ENCODE results near the gene MED12L. TPM values are rescaled to one million over a fixed set of nuclear protein-coding genes. Genes with fewer than 3 reads are reported as not detected.

The MED12L gene
- total and polyA plus RNA-seq, 10 of the 15 experiments (the other 5 are each of a cell fraction or from before 2014, with no cell fraction given): 0.01 to 0.06 (median 0.03) TPM; not detected in 2

DNA sequence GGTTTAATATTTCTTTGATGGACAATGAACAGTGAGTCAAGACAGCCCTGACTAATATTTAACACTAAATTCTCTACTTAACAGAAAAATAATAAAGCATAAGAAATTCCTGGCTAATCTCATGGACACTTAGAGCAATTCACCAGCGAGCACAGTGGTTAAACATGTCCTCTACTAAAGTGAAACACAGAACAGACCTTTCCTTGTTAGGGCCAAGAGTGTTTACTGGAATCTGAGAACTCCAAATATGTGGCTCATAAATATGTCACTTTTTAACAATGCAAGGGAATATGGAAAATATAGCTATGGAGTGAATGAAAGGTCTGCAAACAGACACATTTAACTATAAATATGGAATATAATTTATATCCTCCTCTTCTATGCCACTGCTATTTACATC is 394.0 kb downstream of the MED12L start:
- intact Hi-C loops (cut with micrococcal nuclease; ENCODE audit: unreplicated experiment): no loop called here
- POLR2A ChIA-PET: no interaction called here
- FAIRE-seq (no peak), ATAC-seq (no peak), DNase-seq (ENCODE audit: low read depth, low spot score) (no peak)
- Histone ChIP-seq H4K20me1 (ENCODE audit: control insufficient read depth, insufficient read depth) (no peaks in the 10 kb centered on the region), H3K36me3 (ENCODE audit: control insufficient read depth in 2 of 2, insufficient read depth in 2 of 2, low read length in 1 of 2) (no peaks in the 10 kb centered on the region), H3K79me2 (ENCODE audit: control insufficient read depth, insufficient read depth, low read length) (no peaks in the 10 kb centered on the region), H3K4me3 (no peak overlapping the region), H3K4me1 (ENCODE audit: control insufficient read depth, insufficient read depth, low read length) (no peaks in the 10 kb centered on the region), H3K9ac (ENCODE audit: control insufficient read depth, insufficient read depth, low read length) (no peak overlapping the region), H2AFZ (ENCODE audit: control insufficient read depth, low read depth, low read length) (no peak overlapping the region), H3K9me3 (replicated peaks; ENCODE audit: control insufficient read depth, insufficient read depth, low read length) (no peaks in the 10 kb centered on the region), H3K4me2 (ENCODE audit: control insufficient read depth, insufficient read depth) (no peak overlapping the region), H3K27me3 (replicated peaks in 1 of 2; ENCODE audit: control insufficient read depth in 2 of 2, insufficient read depth in 2 of 2, low read length in 1 of 2) (no peaks in the 10 kb centered on the region; a peak in 2 of 4 replicates), H3K27ac (ENCODE audit: control insufficient read depth, insufficient read depth) (no peak overlapping the region)
- RAD21 ChIA-PET (ENCODE audit: unreplicated experiment): no interaction called here
- TF ChIP-seq, protein P1, sequence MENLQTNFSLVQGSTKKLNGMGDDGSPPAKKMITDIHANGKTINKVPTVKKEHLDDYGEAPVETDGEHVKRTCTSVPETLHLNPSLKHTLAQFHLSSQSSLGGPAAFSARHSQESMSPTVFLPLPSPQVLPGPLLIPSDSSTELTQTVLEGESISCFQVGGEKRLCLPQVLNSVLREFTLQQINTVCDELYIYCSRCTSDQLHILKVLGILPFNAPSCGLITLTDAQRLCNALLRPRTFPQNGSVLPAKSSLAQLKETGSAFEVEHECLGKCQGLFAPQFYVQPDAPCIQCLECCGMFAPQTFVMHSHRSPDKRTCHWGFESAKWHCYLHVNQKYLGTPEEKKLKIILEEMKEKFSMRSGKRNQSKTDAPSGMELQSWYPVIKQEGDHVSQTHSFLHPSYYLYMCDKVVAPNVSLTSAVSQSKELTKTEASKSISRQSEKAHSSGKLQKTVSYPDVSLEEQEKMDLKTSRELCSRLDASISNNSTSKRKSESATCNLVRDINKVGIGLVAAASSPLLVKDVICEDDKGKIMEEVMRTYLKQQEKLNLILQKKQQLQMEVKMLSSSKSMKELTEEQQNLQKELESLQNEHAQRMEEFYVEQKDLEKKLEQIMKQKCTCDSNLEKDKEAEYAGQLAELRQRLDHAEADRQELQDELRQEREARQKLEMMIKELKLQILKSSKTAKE (IDR thresholded peaks at IDR 0.05; ENCODE audit: low read depth, poor library complexity, severe bottlenecking): no peak
- no peak for TF ChIP-seq MXI1 (IDR thresholded peaks at IDR 0.05; ENCODE audit: low read depth, low read length)
- TF ChIP-seq PAX8 (IDR thresholded peaks at IDR 0.05): no peak
- no peak for TF ChIP-seq NBN (IDR thresholded peaks at IDR 0.05)
- no peak for TF ChIP-seq SMAD5 (IDR thresholded peaks at IDR 0.05; ENCODE audit: low read depth)
- TF ChIP-seq JUNB (IDR thresholded peaks at IDR 0.05): no peak
- TF ChIP-seq POLR2AphosphoS5 (IDR thresholded peaks at IDR 0.05; ENCODE audit: low read length): no peak
- no peak for TF ChIP-seq ZNF384 (IDR thresholded peaks at IDR 0.05; ENCODE audit: borderline replicate concordance, low read depth, low read length)
- TF ChIP-seq, protein P2, sequence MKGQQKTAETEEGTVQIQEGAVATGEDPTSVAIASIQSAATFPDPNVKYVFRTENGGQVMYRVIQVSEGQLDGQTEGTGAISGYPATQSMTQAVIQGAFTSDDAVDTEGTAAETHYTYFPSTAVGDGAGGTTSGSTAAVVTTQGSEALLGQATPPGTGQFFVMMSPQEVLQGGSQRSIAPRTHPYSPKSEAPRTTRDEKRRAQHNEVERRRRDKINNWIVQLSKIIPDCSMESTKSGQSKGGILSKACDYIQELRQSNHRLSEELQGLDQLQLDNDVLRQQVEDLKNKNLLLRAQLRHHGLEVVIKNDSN (IDR thresholded peaks at IDR 0.05; ENCODE audit: borderline replicate concordance, extremely low read length, insufficient read depth, low read depth, low read length): no peak
- TF ChIP-seq TBL1XR1 (IDR thresholded peaks at IDR 0.05; ENCODE audit: low read depth, low read length): no peak
- TF ChIP-seq, protein P3, sequence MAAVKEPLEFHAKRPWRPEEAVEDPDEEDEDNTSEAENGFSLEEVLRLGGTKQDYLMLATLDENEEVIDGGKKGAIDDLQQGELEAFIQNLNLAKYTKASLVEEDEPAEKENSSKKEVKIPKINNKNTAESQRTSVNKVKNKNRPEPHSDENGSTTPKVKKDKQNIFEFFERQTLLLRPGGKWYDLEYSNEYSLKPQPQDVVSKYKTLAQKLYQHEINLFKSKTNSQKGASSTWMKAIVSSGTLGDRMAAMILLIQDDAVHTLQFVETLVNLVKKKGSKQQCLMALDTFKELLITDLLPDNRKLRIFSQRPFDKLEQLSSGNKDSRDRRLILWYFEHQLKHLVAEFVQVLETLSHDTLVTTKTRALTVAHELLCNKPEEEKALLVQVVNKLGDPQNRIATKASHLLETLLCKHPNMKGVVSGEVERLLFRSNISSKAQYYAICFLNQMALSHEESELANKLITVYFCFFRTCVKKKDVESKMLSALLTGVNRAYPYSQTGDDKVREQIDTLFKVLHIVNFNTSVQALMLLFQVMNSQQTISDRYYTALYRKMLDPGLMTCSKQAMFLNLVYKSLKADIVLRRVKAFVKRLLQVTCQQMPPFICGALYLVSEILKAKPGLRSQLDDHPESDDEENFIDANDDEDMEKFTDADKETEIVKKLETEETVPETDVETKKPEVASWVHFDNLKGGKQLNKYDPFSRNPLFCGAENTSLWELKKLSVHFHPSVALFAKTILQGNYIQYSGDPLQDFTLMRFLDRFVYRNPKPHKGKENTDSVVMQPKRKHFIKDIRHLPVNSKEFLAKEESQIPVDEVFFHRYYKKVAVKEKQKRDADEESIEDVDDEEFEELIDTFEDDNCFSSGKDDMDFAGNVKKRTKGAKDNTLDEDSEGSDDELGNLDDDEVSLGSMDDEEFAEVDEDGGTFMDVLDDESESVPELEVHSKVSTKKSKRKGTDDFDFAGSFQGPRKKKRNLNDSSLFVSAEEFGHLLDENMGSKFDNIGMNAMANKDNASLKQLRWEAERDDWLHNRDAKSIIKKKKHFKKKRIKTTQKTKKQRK (IDR thresholded peaks at IDR 0.05; ENCODE audit: low read depth, low read length): no peak
- TF ChIP-seq CHD1 (IDR thresholded peaks at IDR 0.05; ENCODE audit: low read depth, low read length): no peak
- TF ChIP-seq MTA2 (IDR thresholded peaks at IDR 0.05; ENCODE audit: low read depth): no peak
- no peak for TF ChIP-seq ETV6 (conservative IDR thresholded peaks at IDR 0.05 in 1 of 2, IDR thresholded peaks at IDR 0.05 in 1 of 2; ENCODE audit: borderline replicate concordance in 1 of 2, low read depth in 1 of 2)
- CTCF ChIA-PET: interaction anchor here (0.6 to 1.4 kb wide), 2 partner anchors 11 to 40 kb away, joined by 3 to 4 read pairs; no protein-coding TSS in a partner anchor
- WGBS (ENCODE audit: insufficient coverage, insufficient replicate concordance, low lambda C conversion rate, missing lambda C conversion rate): 0% methylated on average over 1 of the region's 1 CpG
- BruUV-seq (replicated peaks): no TSS peak
- SMC1A ChIA-PET (ENCODE audit: uncharacterized antibody, unreplicated experiment): no interaction called here
- in situ Hi-C loops (cut with MboI): no loop called here

Data from GM12878 (cell line).